HepG2 (cell line): ENCODE data around the gene SPPL2B. TPM values are rescaled to one million over a fixed set of nuclear protein-coding genes. Genes with fewer than 3 reads are reported as not detected.

ENCODE experiments used
- ATAC-seq: fragments of 200-7000 bp; cut with Tn5 transposase; 3 replicates; pipeline ENCODE4 v1.9.1; 2020; ENCODE audit warnings: mild to moderate bottlenecking, moderate library complexity
- BruUV-seq: library from RNA; stranded (reverse); fragments of 400-500 nt; replicated peaks from 2 replicates; lab custom pipeline; 2021; lab: Mats Ljungman, UMichigan
- CTCF ChIA-PET: fragments of 300-600 bp; formaldehyde crosslinking; extraction: SDS; loops from one replicate; lab custom pipeline; 2021; ENCODE audit warnings: low total read pairs, inconsistent platforms, low intra/inter-chr PET ratio; lab: Yijun Ruan, JAX
- POLR2A ChIA-PET: fragments of 350-600 bp; sonication (Branson Sonifier 250); formaldehyde crosslinking; loops from one replicate; lab custom pipeline; 2020; ENCODE audit warnings: antibody characterized with exemption, inconsistent platforms; lab: Yijun Ruan, JAX
- DNase-seq: peaks from one replicate; pipeline ENCODE4 v3.0.0-alpha.2; 2015; ENCODE audit warnings: low spot score
- FAIRE-seq: peaks from 3 replicates; lab custom pipeline; 2011; peaks lifted over from hg19 to GRCh38; lab: Jason Lieb, UNC
- H2AFZ ChIP-seq: one replicate; pipeline ENCODE4 v1.6.1; 2011; ENCODE audit warnings: low read length, inconsistent platforms
- H3K27ac ChIP-seq: fragments of 300-600 bp; 3 replicates; pipeline ENCODE4 v1.8.0; 2011; ENCODE audit warnings: mixed run types, mild to moderate bottlenecking, mixed read lengths, low read length, inconsistent platforms; ENCODE audit not compliant: insufficient read depth; ENCODE audit errors: extremely low read length
- H3K27me3 ChIP-seq, 2 experiments: fragments of 200-600 bp in 1 of 2; 2 replicates in 1 of 2; 3 replicates in 1 of 2; pipeline versions ENCODE4 v1.6.0 to v1.8.0; 2011; ENCODE audit warnings: low read length in 2 of 2, mild to moderate bottlenecking in 2 of 2, moderate library complexity in 2 of 2, inconsistent platforms in 1 of 2; ENCODE audit not compliant: insufficient read depth in 2 of 2, control insufficient read depth in 1 of 2
- H3K36me3 ChIP-seq, 2 experiments: fragments of 200-600 bp in 1 of 2; replicated peaks in 1 of 2; 2 replicates in 1 of 2; 3 replicates in 1 of 2; pipeline versions ENCODE4 v1.5.1 to v1.8.0; 2011; ENCODE audit warnings: low read length in 2 of 2, inconsistent platforms in 1 of 2; ENCODE audit not compliant: insufficient read depth in 2 of 2, control insufficient read depth in 1 of 2
- H3K4me1 ChIP-seq: 2 replicates; pipeline ENCODE4 v1.5.1; 2012; ENCODE audit warnings: low read length, inconsistent platforms; ENCODE audit not compliant: insufficient read depth
- H3K4me2 ChIP-seq: 2 replicates; pipeline ENCODE4 v1.6.0; 2011; ENCODE audit warnings: low read depth, low read length, inconsistent platforms
- H3K4me3 ChIP-seq, 3 experiments: fragments of 200-600 bp in 1 of 3; sonication (generic), shearing (Covaris generic) in 1 of 3; replicated peaks in 1 of 3; 2 replicates each; pipeline ENCODE4 v1.5.1; 2011 to 2016; ENCODE audit warnings: low read length in 3 of 3, inconsistent platforms in 2 of 3, low read depth in 2 of 3, mild to moderate bottlenecking in 2 of 3, control low read depth in 1 of 3, mixed read lengths in 1 of 3; ENCODE audit not compliant: insufficient read depth in 1 of 3
- H3K79me2 ChIP-seq: one replicate; pipeline ENCODE4 v1.6.1; 2011; ENCODE audit warnings: low read length, inconsistent platforms; ENCODE audit not compliant: insufficient read depth
- H3K9ac ChIP-seq: 2 replicates; pipeline ENCODE4 v1.6.0; 2011; ENCODE audit warnings: mild to moderate bottlenecking, low read depth, low read length, inconsistent platforms; ENCODE audit not compliant: insufficient read depth
- H3K9me3 ChIP-seq: 2 replicates; pipeline ENCODE4 v1.5.1; 2012; ENCODE audit warnings: mild to moderate bottlenecking, low read length
- H4K20me1 ChIP-seq: 2 replicates; pipeline ENCODE4 v1.6.0; 2011; ENCODE audit warnings: inconsistent platforms, mild to moderate bottlenecking, low read length, moderate library complexity; ENCODE audit not compliant: insufficient read depth
- KLF9 ChIP-seq: IDR thresholded peaks from 2 replicates; pipeline ENCODE4 v1.6.1; 2016; ENCODE audit warnings: low read depth
- NFE2L1 ChIP-seq: sonication (generic); formaldehyde crosslinking; IDR thresholded peaks from 2 replicates; pipeline ENCODE4 v1.4.0; 2020; ENCODE audit warnings: missing genetic modification reagents, mild to moderate bottlenecking, borderline replicate concordance
- NONO ChIP-seq, 2 experiments: fragments of 450-650 bp in 1 of 2; sonication (generic) in 1 of 2; formaldehyde crosslinking in 1 of 2; IDR thresholded peaks in 1 of 2; conservative IDR thresholded peaks in 1 of 2; 2 replicates each; pipeline versions ENCODE4 v1.6.1 to v1.8.0; 2017 to 2022; ENCODE audit warnings: mild to moderate bottlenecking in 1 of 2, missing genetic modification reagents in 1 of 2, moderate library complexity in 1 of 2
- SMARCE1 ChIP-seq: fragments of 450-650 bp; IDR thresholded peaks from 2 replicates; pipeline ENCODE4 v1.6.1; 2017; ENCODE audit warnings: borderline replicate concordance
- SOX5 ChIP-seq: IDR thresholded peaks from 2 replicates; pipeline ENCODE4 v1.6.1; 2016; ENCODE audit warnings: borderline replicate concordance
- XRCC5 ChIP-seq: fragments of 200-400 bp; formaldehyde crosslinking; optimal IDR thresholded peaks from 2 replicates; pipeline ENCODE3; 2017; ENCODE audit warnings: mild to moderate bottlenecking, low read length
- ZNF274 ChIP-seq: sonication (generic); formaldehyde crosslinking; IDR thresholded peaks from 2 replicates; pipeline ENCODE4 v1.5.1; 2020; ENCODE audit warnings: mild to moderate bottlenecking, missing genetic modification reagents
- ZNF460 ChIP-seq: sonication (generic); formaldehyde crosslinking; IDR thresholded peaks from 2 replicates; pipeline ENCODE4 v1.5.1; 2020; ENCODE audit warnings: missing genetic modification reagents, mild to moderate bottlenecking, borderline replicate concordance
- WGBS: methylation state at CpG from one replicate; pipeline ENCODE4 v1.1.6; 2017; ENCODE audit warnings: low lambda C conversion rate; 5-methylcytosine and 5-hydroxymethylcytosine counted together
- in situ Hi-C: cut with HindIII; loops from 2 replicates; pipeline ENCODE4 v1.10.0; 2017; ENCODE audit warnings: low pct_unique_long_range_greater_than_20kb; ENCODE audit not compliant: extremely low pct_ligation_motif_present
- intact Hi-C: fragments of 100-400 bp; cut with micrococcal nuclease; formaldehyde crosslinking; loops from one replicate; pipeline ENCODE4 v1.10.0; 2022; ENCODE audit not compliant: unreplicated experiment
- polyA plus RNA-seq, 8 experiments: library from polyadenylated mRNA; depleted of rRNA in 3 of 8; stranded (reverse) in 7 of 8; unstranded in 1 of 8; fragments of >200 nt; fragmentation: Illumina TruSeq in 4 of 8; extraction: Trizol in 4 of 8; gene quantifications; 2 replicates each; pipeline versions ENCODE4 v1.2.1 to v1.2.3, GENCODE V29; 2011 to 2016; ENCODE audit warnings: low read depth in 4 of 8, missing spikeins in 1 of 8, mixed read lengths in 1 of 8; ENCODE audit not compliant: insufficient read depth in 1 of 8
- total RNA-seq, 5 experiments: library from RNA; depleted of rRNA; stranded (reverse); fragments of >200 nt; fragmentation: Illumina TruSeq; extraction: Trizol; gene quantifications; 2 replicates each; pipeline ENCODE4 v1.2.3, GENCODE V29; 2016; ENCODE audit warnings: low read depth in 1 of 5
- TF ChIP-seq, protein P1 (sequence below): sonication (generic); formaldehyde crosslinking; IDR thresholded peaks from 2 replicates; pipeline ENCODE4 v1.5.0; 2020; ENCODE audit warnings: mild to moderate bottlenecking, missing genetic modification reagents

SPPL2B gene
- total and polyA plus RNA-seq, 2 of the 13 experiments (the other 11 are each of a cell fraction or from before 2014, with no cell fraction given), result 14.9 to 15.2 TPM

DNA sequence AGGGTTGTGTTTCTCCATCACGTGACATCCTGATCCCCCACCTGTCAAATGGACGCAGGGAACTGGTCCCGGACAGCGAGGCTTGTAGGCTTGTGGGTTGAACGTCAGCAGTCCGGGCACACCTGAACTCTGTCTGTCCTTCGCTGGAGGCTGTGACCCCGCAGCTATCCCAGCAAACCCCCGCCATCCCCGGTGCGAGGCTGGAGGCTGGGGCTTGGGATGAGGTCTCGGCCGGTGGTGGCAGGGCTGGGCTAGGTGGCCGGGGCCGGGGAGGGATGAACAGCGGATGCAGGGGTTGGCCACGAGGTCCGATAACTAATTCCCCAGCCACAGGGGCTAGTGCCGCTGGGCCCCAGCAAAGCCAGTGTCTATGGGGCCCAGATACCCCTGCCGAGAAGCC is 8.9 kb upstream of the SPPL2B start (continued):
- no peak for TF ChIP-seq ZNF460 (CRISPR knock-in tag)

DNA sequence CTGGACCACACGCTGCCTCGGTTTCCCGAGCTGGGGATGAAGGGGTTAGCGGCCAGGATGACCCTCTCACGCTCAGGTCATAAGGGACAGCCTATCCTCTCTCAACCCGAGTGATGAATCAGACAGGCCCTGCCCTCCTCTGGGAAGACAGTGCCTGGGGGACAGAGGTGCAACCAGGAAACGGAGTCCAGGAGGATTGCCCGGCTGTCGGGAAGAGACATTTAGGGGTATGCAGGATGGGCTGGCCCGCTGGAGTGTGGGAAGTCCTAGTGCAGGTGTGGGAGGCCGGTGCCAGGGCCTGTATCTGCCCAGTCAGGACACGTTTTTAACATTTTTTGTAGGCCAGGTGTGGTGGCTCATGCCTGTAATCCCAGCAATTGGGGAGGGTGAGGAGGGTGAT is 8.4 kb upstream of the SPPL2B start:
- Histone ChIP-seq H4K20me1 (no peaks in the 10 kb centered on the region), H3K9me3 (peaks cover 4% of the 10 kb centered on the region), H3K79me2 (no peaks in the 10 kb centered on the region), H3K27ac (no peak overlapping the region), H3K4me2 (no peak overlapping the region), H3K36me3 (peaks cover 2 to 24% of the 10 kb centered on the region in 2 experiments; a peak in 4 of 5 replicates), H3K27me3 (0 out of 5 replicates have a peak, but pooled peaks cover 0 to 3% of the 10 kb centered on the region in 2 experiments), H2AFZ (no peak overlapping the region), H3K4me3 (no peak overlapping the region), H3K9ac (no peak overlapping the region), H3K4me1 (peaks cover 30% of the 10 kb centered on the region)
- CTCF ChIA-PET, result no interaction called here
- DNase-seq (no peak), FAIRE-seq (no peak), ATAC-seq (no peak)
- no TSS peak for BruUV-seq
- WGBS, result 66% methylated on average over 12 of the region's 12 CpGs
- TF ChIP-seq ZNF274 (CRISPR knock-in tag) (no peak), XRCC5 (no peak), KLF9 (CRISPR knock-in tag) (no peak), NONO (IDR thresholded peaks at IDR 0.05) (no peak), NONO (CRISPR knock-in tag; conservative IDR thresholded peaks at IDR 0.05) (no peak), SMARCE1 (no peak), NFE2L1 (no peak), SOX5 (CRISPR knock-in tag) (no peak)
- TF ChIP-seq, protein P1, sequence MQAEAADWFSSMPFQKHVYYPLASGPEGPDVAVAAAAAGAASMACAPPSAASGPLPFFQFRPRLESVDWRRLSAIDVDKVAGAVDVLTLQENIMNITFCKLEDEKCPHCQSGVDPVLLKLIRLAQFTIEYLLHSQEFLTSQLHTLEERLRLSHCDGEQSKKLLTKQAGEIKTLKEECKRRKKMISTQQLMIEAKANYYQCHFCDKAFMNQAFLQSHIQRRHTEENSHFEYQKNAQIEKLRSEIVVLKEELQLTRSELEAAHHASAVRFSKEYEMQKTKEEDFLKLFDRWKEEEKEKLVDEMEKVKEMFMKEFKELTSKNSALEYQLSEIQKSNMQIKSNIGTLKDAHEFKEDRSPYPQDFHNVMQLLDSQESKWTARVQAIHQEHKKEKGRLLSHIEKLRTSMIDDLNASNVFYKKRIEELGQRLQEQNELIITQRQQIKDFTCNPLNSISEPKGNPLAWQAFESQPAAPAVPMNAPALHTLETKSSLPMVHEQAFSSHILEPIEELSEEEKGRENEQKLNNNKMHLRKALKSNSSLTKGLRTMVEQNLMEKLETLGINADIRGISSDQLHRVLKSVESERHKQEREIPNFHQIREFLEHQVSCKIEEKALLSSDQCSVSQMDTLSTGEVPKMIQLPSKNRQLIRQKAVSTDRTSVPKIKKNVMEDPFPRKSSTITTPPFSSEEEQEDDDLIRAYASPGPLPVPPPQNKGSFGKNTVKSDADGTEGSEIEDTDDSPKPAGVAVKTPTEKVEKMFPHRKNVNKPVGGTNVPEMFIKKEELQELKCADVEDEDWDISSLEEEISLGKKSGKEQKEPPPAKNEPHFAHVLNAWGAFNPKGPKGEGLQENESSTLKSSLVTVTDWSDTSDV (CRISPR knock-in tag), result no peak
- intact Hi-C loops, result no loop called here
- in situ Hi-C loops, result no loop called here
- POLR2A ChIA-PET, result interaction anchor here (0.6 kb wide), 1 partner anchor 65 kb away, joined by 3 read pairs; no protein-coding TSS in a partner anchor
